Measurements from ENCODE around the gene DENND1C.

Gene DENND1C

GRCh38 chr19:6421075-6422014 lies 60.2 kb downstream of the DENND1C start:
- no peak for DNase-seq

DNA sequence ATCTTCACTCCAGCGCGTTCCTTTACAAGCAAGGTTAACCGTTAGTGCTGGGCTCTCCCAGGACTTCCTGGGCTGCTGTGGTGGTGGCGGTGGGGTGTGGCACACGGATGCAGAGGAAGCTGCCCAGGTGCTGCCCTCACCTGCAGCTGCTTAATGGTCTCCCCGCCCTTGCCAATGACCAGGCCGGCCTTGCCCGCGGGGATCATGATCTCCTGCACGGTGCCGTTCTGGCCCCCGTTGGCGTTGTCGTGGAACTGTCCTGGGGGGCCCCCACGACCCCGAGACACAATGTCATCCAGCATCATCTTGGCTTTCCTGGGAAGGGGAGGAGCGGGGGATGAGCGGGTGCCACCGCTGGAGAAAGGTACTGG lies 63.0 kb downstream of the DENND1C start:
- DNase-seq = no peak

DNA sequence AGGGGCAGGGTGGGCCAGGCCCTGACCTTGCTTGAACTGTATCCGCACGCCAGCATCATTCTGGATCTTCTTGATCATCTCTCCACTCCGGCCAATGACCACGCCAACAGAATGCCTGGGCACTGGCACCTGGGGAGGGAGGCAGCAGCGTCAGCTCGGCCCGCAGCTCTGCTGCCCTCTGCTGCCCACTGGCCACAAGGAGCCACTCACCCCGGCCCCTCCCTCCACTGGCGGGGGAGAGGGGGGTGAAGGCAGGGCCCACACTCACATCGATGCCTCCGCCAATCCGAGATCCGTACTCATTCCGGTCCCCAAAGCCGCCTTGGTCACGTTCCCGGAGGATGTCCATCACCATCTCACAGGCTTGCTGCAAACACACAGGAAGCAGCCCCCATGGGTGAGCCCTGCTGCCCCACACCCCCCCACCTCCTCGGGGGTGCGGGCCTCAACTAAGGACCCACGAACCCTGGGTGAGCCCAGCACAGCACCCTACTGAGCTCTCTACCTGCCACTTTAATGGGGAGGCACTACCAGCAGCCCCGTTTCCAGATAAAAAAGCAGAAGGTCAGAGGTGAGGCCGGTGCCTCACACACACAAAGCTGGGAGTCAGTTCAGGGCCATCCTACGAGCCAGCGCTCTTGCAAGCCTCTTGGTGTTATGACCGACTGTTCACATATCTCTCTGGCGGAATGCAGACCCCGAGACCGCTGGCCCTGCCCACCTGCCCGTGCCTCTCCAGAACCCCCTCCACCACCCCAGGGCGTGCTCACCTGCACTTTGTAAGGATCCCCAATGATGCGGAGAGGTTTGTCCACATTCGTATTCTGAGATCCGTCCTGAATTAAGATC lies 63.6 kb downstream of the DENND1C start:
- no peak for DNase-seq
